Stimulated activated naive CD8-positive, alpha-beta T cell treated with anti-CD3 and anti-CD28 coated beads, Interleukin-15, Interleukin-2, amounts not matched to agents 100 U/mL and 50 U/mL, for 24 hours (primary cell): ENCODE results near the gene ALX4.

Source experiments
- ATAC-seq: fragments of 150-1000 bp; cut with Tn5 transposase; one replicate; pipeline ENCODE4 v1.10.0; 2021
- DNase-seq: peaks from one replicate; pipeline ENCODE4 v3.0.0; 2021

ALX4 gene

GRCh38 chr11:44335052-44335760 lies 25.3 kb upstream of the ALX4 start:
- ATAC-seq = no peak
- DNase-seq = no peak

GRCh38 chr11:44334356-44335004 lies 24.5 kb upstream of the ALX4 start:
- no peak for ATAC-seq
- no peak for DNase-seq

DNA sequence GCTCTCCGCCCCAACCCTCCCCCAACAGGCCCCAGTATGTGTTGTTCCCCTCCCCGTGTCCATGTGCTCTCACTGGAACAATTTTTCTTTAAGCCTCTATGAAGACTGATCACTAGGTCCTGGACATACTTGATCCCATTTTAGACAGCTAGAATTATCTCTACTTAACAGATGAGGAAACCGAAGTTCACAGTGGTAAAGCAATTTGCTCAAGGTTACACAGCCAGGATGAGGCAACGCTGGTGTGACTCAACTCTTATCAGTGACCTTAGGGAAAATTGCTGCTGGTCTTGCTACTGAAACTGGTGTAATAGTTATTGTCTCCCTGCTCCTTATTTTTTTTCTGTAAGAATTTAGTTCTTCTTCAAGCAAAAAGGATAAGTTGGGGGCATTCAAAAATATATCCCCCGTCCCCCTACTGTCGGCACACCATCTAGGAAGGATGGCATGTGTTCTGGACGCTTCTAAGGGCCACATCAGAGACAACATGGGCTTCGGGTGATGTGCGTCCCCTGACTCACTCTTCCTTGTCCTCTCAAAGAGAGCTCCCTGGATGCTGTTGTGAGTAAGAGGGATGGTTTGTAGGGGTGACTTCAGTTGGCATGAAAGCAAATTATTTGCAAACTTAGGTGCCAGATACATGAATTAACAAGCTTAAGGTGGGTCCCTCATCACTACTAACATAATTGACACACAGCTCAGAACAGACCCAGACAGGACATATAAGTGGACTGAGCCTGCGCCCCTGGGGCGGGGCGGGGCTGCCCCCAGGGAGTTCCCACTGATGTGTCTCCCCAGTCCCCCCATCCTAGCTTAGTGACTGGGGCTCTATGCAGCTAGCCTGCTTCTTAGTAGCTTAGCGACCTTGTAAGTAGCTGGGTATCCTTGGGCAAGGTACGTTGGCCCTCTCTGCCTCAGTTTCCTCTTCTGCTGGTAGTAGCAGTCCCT lies 23.6 kb upstream of the ALX4 start:
- no peak for DNase-seq
- ATAC-seq = no peak

- no peak for ATAC-seq
Measured at GRCh38 chr11:44332665-44333064, 22.7 kb upstream of the ALX4 start.

DNA sequence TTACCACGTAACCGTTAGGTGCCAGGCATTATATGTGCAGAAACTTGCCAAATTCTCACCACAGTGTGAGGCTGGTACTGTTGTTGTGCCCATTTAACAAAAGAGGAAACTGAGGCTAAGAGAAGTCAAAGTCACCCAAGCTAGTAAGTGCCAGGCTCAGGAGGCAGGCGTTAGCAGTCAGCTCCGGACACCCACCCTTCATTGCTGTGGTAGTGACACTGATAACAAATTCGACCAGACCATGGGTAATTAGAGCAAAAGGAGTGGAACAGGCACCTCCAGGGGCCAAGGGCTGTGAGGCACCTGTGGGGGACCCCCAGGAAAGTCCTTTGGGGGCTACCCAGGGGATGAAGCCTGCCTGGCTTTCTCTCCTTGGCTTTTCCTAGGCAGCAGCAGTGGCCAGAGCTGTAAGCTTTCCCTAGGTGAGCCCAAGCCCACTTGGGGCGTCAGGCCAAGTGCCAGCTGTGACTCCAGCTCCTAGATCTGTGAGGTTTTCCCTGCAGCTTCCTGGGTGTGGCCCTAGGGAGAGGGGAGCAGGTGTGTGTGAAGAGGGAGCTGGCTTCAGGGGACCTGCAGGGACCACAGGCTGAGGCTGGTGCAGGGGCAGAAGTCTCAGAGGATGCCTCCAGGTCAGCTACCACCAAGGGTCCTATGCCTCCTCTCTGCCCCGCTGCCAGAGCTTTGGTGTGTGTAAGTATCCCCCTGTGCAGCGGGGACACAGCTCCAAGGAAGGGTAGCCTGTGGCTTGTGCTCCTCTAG lies 19.7 kb upstream of the ALX4 start:
- no peak for DNase-seq
- peak; percentile 13 for ATAC-seq

More at GRCh38 chr11:44332665-44333064, 22.7 kb upstream of the ALX4 start:
- no peak for DNase-seq

DNA sequence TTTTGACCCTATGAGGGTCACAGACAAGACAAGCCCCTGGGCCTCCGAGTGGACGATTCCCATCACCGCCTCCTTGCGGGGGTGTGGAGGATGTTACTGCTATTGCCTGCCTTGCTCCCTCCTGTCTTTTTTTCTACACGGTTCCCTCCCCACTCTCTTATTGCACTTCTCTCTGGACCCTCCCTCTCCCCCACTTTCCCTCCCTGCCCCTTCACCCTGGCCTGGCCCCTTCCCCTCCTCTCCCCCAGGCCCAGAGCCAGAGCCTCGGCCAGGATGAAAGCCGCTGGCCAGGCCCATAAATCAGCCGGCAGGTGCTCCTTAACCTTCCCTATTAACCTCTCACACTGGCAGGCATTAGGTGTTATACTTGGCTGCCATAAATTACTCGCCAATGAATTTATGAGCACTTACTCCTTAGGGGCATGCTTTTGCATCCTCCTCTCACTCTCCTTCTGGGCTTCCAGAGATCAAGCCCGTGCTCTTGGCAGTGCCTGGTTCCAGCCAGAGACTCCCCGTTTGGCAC lies 18.3 kb upstream of the ALX4 start:
- ATAC-seq (no peak), DNase-seq (no peak)

GRCh38 chr11:44327730-44328129 lies 17.8 kb upstream of the ALX4 start:
- DNase-seq = no peak

GRCh38 chr11:44326615-44327475 lies 16.9 kb upstream of the ALX4 start:
- DNase-seq (no peak), ATAC-seq (no peak)

More at GRCh38 chr11:44327730-44328129, 17.8 kb upstream of the ALX4 start:
- ATAC-seq = no peak

GRCh38 chr11:44325698-44326097 lies 15.8 kb upstream of the ALX4 start:
- no peak for ATAC-seq

GRCh38 chr11:44324749-44325525 lies 15.0 kb upstream of the ALX4 start:
- ATAC-seq (no peak), DNase-seq (no peak)

More at GRCh38 chr11:44325698-44326097, 15.8 kb upstream of the ALX4 start:
- DNase-seq = no peak

GRCh38 chr11:44324222-44324621 lies 14.3 kb upstream of the ALX4 start:
- DNase-seq (no peak), ATAC-seq (no peak)

DNA sequence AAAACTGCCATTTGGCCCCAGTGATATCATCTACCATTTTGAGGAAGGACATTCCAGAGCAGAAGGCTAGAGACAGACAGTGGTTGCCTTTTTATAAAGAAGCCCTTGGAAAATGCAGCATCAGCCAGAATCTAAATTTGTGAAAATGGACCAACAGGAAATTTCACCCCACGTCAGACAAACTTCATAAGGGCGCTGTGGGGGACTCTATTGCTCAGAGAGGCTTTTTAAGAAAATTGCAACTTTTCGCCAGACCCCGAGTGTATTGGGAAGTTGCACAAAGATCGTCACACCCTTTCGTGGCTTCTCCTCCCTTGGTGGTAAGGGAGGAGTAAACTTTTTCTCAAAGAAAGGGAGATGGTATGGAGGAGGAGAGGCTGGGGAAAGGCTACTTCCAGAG lies 12.3 kb upstream of the ALX4 start:
- no peak for DNase-seq
- no peak for ATAC-seq

DNA sequence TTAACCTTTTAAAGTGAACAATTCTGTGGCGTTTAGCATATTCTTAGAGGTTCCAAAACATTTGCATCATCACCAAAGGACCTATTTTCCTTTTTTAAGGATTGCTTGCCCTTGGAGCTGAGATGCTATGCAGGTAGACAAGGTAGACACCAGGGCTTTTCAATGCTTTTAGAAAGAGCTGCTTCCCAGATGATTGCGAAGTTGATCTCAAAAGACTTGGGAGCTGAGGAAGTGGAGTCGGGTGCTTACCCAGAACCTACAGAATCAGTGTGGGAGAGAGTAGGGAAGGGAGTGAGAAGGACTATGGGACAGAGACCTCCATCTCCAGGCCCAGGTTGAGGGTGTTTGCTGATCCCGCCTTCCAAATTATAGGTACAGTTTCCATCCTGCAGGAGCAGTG lies 11.1 kb upstream of the ALX4 start:
- DNase-seq (no peak), ATAC-seq (no peak)

DNA sequence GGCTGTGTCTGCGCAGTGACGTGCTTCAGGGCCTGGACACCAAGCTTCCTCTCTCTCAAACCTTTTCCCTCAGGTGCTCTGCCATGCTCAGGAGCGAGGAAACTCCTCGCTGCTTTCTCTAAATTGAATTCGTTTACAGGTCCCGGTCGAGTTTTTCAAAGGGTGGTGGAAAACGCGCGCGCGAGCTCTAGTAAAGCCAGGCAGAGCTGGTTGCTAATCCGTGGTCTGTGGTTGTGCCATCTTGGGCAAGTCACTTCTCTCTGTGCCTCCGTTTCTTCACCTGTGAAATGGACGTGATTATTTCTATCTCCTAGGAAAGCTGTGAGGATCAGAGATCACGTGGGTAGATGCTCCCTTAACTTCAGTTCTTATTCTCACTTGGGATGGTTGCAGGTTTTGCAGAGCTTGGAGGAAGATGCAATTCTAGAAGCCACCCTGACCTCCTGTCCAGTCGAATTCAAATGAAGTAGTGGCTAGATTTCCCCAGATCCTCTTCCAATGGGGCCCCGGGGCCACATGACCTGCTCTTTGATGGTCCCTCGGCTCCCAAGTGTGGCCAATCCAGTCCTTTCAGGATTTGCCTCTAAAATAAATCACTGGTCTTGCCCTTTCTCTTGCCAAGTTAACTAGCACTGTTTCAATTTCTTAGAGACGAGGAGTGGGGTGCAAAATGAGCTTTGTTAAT lies 10.5 kb upstream of the ALX4 start:
- DNase-seq (no peak), ATAC-seq (no peak)

GRCh38 chr11:44319552-44320288 lies 9.8 kb upstream of the ALX4 start:
- ATAC-seq (no peak), DNase-seq (no peak)

- ATAC-seq (no peak), DNase-seq (no peak)
Measured at GRCh38 chr11:44319170-44319551, 9.2 kb upstream of the ALX4 start.

DNA sequence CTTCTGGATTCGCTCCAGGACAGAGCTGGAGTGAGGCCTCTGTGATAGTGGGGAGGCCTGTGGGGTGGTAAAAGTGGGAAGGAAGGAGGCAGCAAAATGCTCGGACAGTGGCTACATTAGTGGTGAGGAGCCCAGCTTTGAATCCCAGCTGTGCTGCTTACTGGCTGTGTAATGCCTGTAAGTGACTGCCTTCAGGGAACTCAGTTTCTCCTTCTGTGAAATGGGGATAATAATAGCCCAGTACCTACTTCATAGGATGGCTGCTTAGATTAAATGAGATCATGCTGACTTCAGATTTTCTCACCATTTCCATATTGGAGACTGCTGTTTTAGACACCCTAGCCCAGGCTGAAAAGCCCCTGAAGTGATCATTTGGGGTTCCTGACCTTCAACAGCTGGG lies 8.4 kb upstream of the ALX4 start:
- ATAC-seq = no peak
- no peak for DNase-seq

GRCh38 chr11:44316659-44317240 lies 6.8 kb upstream of the ALX4 start:
- DNase-seq (no peak), ATAC-seq (no peak)
